ENCODE measurements around the gene SLC12A6. TPM values are rescaled to one million over a fixed set of nuclear protein-coding genes. Genes with fewer than 3 reads are reported as not detected.
"Not testable (repeated sequence)": the region's sequence is repeated elsewhere in the genome, so short reads cannot be mapped to it uniquely, and the experiment has no call there.

Gene SLC12A6
- total RNA-seq, 1 donor from 2014 or later: 73.4 TPM

GRCh38 chr15:34358367-34358766 is 20.8 kb upstream of the SLC12A6 start:
- TF ChIP-seq POLR2A (IDR thresholded peaks at IDR 0.05) (no peak), POLR2AphosphoS5 (IDR thresholded peaks at IDR 0.05; ENCODE audit: insufficient read depth in 1 of 2, low read depth in 1 of 2) (no peak), CTCF (IDR thresholded peaks at IDR 0.05) (no peak)
- Histone ChIP-seq H3K9me3 (no peaks in the 10 kb centered on the region), H3K36me3 (peaks cover 0 to 19% of the 10 kb centered on the region in 2 donors), H3K4me3 (no peak overlapping the region), H3K4me1 (peaks cover 7% of the 10 kb centered on the region), H3K27ac (no peak overlapping the region), H3K27me3 (no peaks in the 10 kb centered on the region)
- no peak for DNase-seq (ENCODE audit: extremely low spot score in 2 of 2)
- intact Hi-C loops (cut with DNase I): no loop called here

- Histone ChIP-seq H3K27ac (no peak overlapping the region), H3K36me3 (peaks cover 0 to 16% of the 10 kb centered on the region in 2 donors), H3K4me1 (peaks cover 7% of the 10 kb centered on the region), H3K9me3 (no peaks in the 10 kb centered on the region), H3K27me3 (no peaks in the 10 kb centered on the region), H3K4me3 (no peak overlapping the region)
- TF ChIP-seq POLR2A (IDR thresholded peaks at IDR 0.05) (no peak), POLR2AphosphoS5 (IDR thresholded peaks at IDR 0.05; ENCODE audit: insufficient read depth in 1 of 2, low read depth in 1 of 2) (no peak), CTCF (IDR thresholded peaks at IDR 0.05) (no peak)
- DNase-seq (ENCODE audit: extremely low spot score in 2 of 2): no peak
- intact Hi-C loops (cut with DNase I): no loop called here
These were observed 20.1 kb upstream of the SLC12A6 start for GRCh38 chr15:34357653-34358052.

GRCh38 chr15:34355241-34355640 is 17.7 kb upstream of the SLC12A6 start:
- intact Hi-C loops (cut with DNase I): no loop called here
- Histone ChIP-seq H3K9me3 (no peaks in the 10 kb centered on the region), H3K4me3 (no peak overlapping the region), H3K4me1 (peaks cover 7% of the 10 kb centered on the region), H3K36me3 (peaks cover 0 to 9% of the 10 kb centered on the region in 2 donors), H3K27me3 (no peaks in the 10 kb centered on the region), H3K27ac (no peak overlapping the region)
- TF ChIP-seq CTCF (IDR thresholded peaks at IDR 0.05) (no peak), POLR2A (IDR thresholded peaks at IDR 0.05) (no peak), POLR2AphosphoS5 (IDR thresholded peaks at IDR 0.05; ENCODE audit: insufficient read depth in 1 of 2, low read depth in 1 of 2) (no peak)
- DNase-seq (ENCODE audit: extremely low spot score in 2 of 2): no peak

- H3K27me3 ChIP-seq: no peaks in the 10 kb centered on the region
- TF ChIP-seq CTCF (IDR thresholded peaks at IDR 0.05): no peak
- no peak for TF ChIP-seq POLR2AphosphoS5 (IDR thresholded peaks at IDR 0.05; ENCODE audit: insufficient read depth in 1 of 2, low read depth in 1 of 2)
- no peak for TF ChIP-seq POLR2A (IDR thresholded peaks at IDR 0.05)
- peaks cover 0 to 9% of the 10 kb centered on the region in 2 donors for H3K36me3 ChIP-seq
- H3K9me3 ChIP-seq: no peaks in the 10 kb centered on the region
- intact Hi-C loops (cut with DNase I): no loop called here
- no peak for DNase-seq (ENCODE audit: extremely low spot score in 2 of 2)
- no peaks in the 10 kb centered on the region for H3K4me1 ChIP-seq
- no peak overlapping the region for H3K4me3 ChIP-seq
- H3K27ac ChIP-seq: no peak overlapping the region
These were observed 16.7 kb upstream of the SLC12A6 start for GRCh38 chr15:34354286-34354685.

GRCh38 chr15:34353627-34354026 is 16.0 kb upstream of the SLC12A6 start:
- H3K36me3 ChIP-seq: peaks cover 0 to 9% of the 10 kb centered on the region in 2 donors
- DNase-seq (ENCODE audit: extremely low spot score in 2 of 2): no peak
- no peaks in the 10 kb centered on the region for H3K4me1 ChIP-seq
- H3K9me3 ChIP-seq: no peaks in the 10 kb centered on the region
- intact Hi-C loops (cut with DNase I): no loop called here
- no peak for TF ChIP-seq CTCF (IDR thresholded peaks at IDR 0.05)
- no peak for TF ChIP-seq POLR2AphosphoS5 (IDR thresholded peaks at IDR 0.05; ENCODE audit: insufficient read depth in 1 of 2, low read depth in 1 of 2)
- TF ChIP-seq POLR2A (IDR thresholded peaks at IDR 0.05): no peak
- no peak overlapping the region for H3K4me3 ChIP-seq
- no peak overlapping the region for H3K27ac ChIP-seq
- no peaks in the 10 kb centered on the region for H3K27me3 ChIP-seq

GRCh38 chr15:34352996-34353395 is 15.4 kb upstream of the SLC12A6 start:
- DNase-seq (ENCODE audit: extremely low spot score in 2 of 2); H3K27me3 ChIP-seq; H3K36me3 ChIP-seq; H3K4me3 ChIP-seq; H3K9me3 ChIP-seq; intact Hi-C loops (cut with DNase I); H3K4me1 ChIP-seq; H3K27ac ChIP-seq: not testable (repeated sequence)
